ENCODE data around the gene DHX8. TPM values are rescaled to one million over a fixed set of nuclear protein-coding genes. Genes with fewer than 3 reads are reported as not detected.
"Not testable (repeated sequence)": the region's sequence is repeated elsewhere in the genome, so short reads cannot be mapped to it uniquely, and the experiment has no call there.

Gene DHX8
- total and polyA plus RNA-seq, 2 donors (not counting 3 experiments of a cell fraction or from before 2014, with no cell fraction given) = 34.9 to 65.6 TPM

DNA sequence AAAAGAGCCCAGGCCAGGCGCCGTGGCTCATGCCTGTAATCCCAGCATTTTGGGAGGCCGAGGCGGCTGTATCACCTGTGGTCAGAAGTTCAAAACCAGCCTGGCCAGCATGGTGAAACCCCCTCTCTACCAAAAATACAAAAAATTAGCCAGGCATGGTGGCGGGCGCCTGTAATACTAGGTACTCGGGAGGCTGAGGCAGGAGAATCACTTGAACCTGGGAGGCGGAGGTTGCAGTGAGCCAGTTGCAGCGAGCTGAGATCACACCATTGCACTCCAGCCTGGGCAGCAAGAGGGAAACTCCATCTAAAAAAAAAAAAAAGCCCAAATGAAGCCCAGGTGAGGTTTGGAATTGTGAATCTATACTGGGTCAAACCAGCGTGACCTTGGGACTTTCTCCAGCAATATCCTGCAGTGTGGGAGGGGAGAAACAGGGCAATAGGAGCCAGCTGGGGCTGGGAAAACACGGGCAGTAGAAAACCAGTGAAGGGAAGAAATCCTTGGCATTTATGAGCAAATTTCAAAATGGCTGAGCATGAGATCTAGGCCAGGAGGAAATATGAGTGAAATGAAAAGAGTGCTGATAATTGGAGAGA is 8.2 kb upstream of the DHX8 start:
- BruUV-seq (replicated peaks) = no TSS peak
- Histone ChIP-seq H3K4me3 (replicated peaks in 1 of 3; ENCODE audit: insufficient read depth in 1 of 3, low read depth in 1 of 3, low read length in 3 of 3) (no peak overlapping the region), H3K27ac (ENCODE audit: insufficient read depth, low read depth, low read length) (no peak overlapping the region), H3K79me2 (ENCODE audit: control insufficient read depth, insufficient read depth, low read length) (no peaks in the 10 kb centered on the region), H3K9me3 (replicated peaks; ENCODE audit: control insufficient read depth, insufficient read depth, low read length) (no peaks in the 10 kb centered on the region), H2AFZ (ENCODE audit: low read depth, low read length) (no peak overlapping the region), H3K4me2 (ENCODE audit: insufficient read depth, low read length) (no peak overlapping the region), H3K4me1 (ENCODE audit: control insufficient read depth, extremely low read depth, insufficient read depth, low read length) (no peaks in the 10 kb centered on the region), H3K36me3 (ENCODE audit: control insufficient read depth in 2 of 2, extremely low read depth in 1 of 2, insufficient read depth in 2 of 2, low read length in 2 of 2) (no peaks in the 10 kb centered on the region), H4K20me1 (replicated peaks; ENCODE audit: control insufficient read depth, extremely low read depth, insufficient read depth, low read length) (no peaks in the 10 kb centered on the region), H3K9me1 (replicated peaks; ENCODE audit: control insufficient read depth, extremely low read depth, insufficient read depth, low read length) (no peaks in the 10 kb centered on the region), H3K9ac (replicated peaks; ENCODE audit: extremely low read depth, insufficient read depth, low read length) (no peak overlapping the region), H3K27me3 (ENCODE audit: control insufficient read depth in 2 of 2, insufficient read depth in 2 of 2, low read length in 2 of 2) (peaks cover 3% of the 10 kb centered on the region in 2 experiments)
- intact Hi-C loops (cut with micrococcal nuclease) = no loop called here
- FAIRE-seq (no peak), DNase-seq (ENCODE audit: low read depth, low spot score) (no peak)
- no peak for TF ChIP-seq POLR2AphosphoS5 (IDR thresholded peaks at IDR 0.05; ENCODE audit: insufficient read depth, low read depth, low read length)
- no peak for TF ChIP-seq EZH2 (IDR thresholded peaks at IDR 0.05; ENCODE audit: borderline replicate concordance, low read depth, low read length, severe bottlenecking)
- TF ChIP-seq, protein P1, sequence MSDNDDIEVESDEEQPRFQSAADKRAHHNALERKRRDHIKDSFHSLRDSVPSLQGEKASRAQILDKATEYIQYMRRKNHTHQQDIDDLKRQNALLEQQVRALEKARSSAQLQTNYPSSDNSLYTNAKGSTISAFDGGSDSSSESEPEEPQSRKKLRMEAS (IDR thresholded peaks at IDR 0.05; ENCODE audit: insufficient read depth, insufficient read length) = no peak
- TF ChIP-seq JUN (IDR thresholded peaks at IDR 0.05; ENCODE audit: borderline replicate concordance, insufficient read depth, insufficient read length, low read depth) = no peak
- no peak for TF ChIP-seq POLR2A (IDR thresholded peaks at IDR 0.05; ENCODE audit: low read depth, low read length)
- TF ChIP-seq CTCF (IDR thresholded peaks at IDR 0.05; ENCODE audit: extremely low read depth in 1 of 2, insufficient read depth in 1 of 2, low read depth in 1 of 2, low read length in 2 of 2) = no peak
- ChIA-PET CTCF (interaction anchor here (1.4 to 12.1 kb wide), 2 partner anchors 26 to 77 kb away, joined by 3 to 434 read pairs; partner anchors contain the start of gene ARL4D), POLR2A (no interaction called here)
- dilution Hi-C loops (cut with MboI; ENCODE audit: extremely low pct_ligation_motif_present, low sequenced_read_pairs) = no loop called here

DNA sequence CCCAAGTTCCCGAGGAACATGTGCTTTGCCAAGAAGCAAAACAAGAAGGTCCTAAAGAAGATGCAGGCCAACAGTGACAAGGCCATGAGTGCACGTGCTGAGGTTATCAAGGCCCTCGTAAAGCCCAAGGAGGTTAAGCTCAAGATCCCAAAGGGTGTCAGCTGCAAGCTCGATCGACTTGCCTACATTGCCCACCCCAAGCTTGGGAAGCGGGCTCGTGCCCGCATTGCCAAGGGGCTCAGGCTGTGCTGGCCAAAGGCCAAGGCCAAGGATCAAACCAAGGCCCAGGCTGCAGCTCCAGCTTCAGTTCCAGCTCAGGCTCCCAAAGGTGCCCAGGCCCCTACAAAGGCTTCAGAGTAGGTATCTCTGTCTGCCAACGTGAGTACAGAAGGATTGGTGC is 7.5 kb upstream of the DHX8 start:
- H3K9me1 ChIP-seq (replicated peaks; ENCODE audit: control insufficient read depth, extremely low read depth, insufficient read depth, low read length); dilution Hi-C loops (cut with MboI; ENCODE audit: extremely low pct_ligation_motif_present, low sequenced_read_pairs); H3K9ac ChIP-seq (replicated peaks; ENCODE audit: extremely low read depth, insufficient read depth, low read length); H3K36me3 ChIP-seq (ENCODE audit: control insufficient read depth in 2 of 2, extremely low read depth in 1 of 2, insufficient read depth in 2 of 2, low read length in 2 of 2); FAIRE-seq; H3K27ac ChIP-seq (ENCODE audit: insufficient read depth, low read depth, low read length); H3K4me3 ChIP-seq (replicated peaks in 1 of 3; ENCODE audit: insufficient read depth in 1 of 3, low read depth in 1 of 3, low read length in 3 of 3); DNase-seq (ENCODE audit: low read depth, low spot score); H4K20me1 ChIP-seq (replicated peaks; ENCODE audit: control insufficient read depth, extremely low read depth, insufficient read depth, low read length); intact Hi-C loops (cut with micrococcal nuclease); BruUV-seq (replicated peaks); H3K4me1 ChIP-seq (ENCODE audit: control insufficient read depth, extremely low read depth, insufficient read depth, low read length); H3K79me2 ChIP-seq (ENCODE audit: control insufficient read depth, insufficient read depth, low read length); H3K27me3 ChIP-seq (ENCODE audit: control insufficient read depth in 2 of 2, insufficient read depth in 2 of 2, low read length in 2 of 2); H3K4me2 ChIP-seq (ENCODE audit: insufficient read depth, low read length); POLR2A ChIA-PET; H2AFZ ChIP-seq (ENCODE audit: low read depth, low read length); H3K9me3 ChIP-seq (replicated peaks; ENCODE audit: control insufficient read depth, insufficient read depth, low read length): not testable (repeated sequence)
- CTCF ChIA-PET = interaction anchor here (1.4 to 12.1 kb wide), 2 partner anchors 27 to 78 kb away, joined by 3 to 434 read pairs; partner anchors contain the start of gene ARL4D
